Left lobe of liver (tissue), 2 donors: ENCODE results near the gene FAM20C. TPM values are rescaled to one million over a fixed set of nuclear protein-coding genes. Genes with fewer than 3 reads are reported as not detected.
"Not testable (repeated sequence)": the region's sequence is repeated elsewhere in the genome, so short reads cannot be mapped to it uniquely, and the experiment has no call there.

Experiments used
- ATAC-seq: fragments of 200-7000 bp; cut with Tn5 transposase; one replicate; pipeline ENCODE4 v1.9.1; 2020; ENCODE audit warnings: mild to moderate bottlenecking, moderate library complexity
- DNase-seq: peaks from one replicate; pipeline ENCODE4 v3.0.0-alpha.2; 2020; ENCODE audit warnings: low spot score
- total RNA-seq: library from RNA; stranded (reverse); gene quantifications from one replicate; pipeline ENCODE4 v1.2.1, GENCODE V29; 2021
- donor health status: DM: no; HTN: no; CAD: no; lungs with moderate emphysema.
- donor health status: DM: no; HTN: yes; CAD: no.

The FAM20C gene
- total RNA-seq, 1 donor from 2014 or later, result 72.2 TPM

- DNase-seq, result no peak
Measured at GRCh38 chr7:190196-190595, 2.2 kb upstream of the FAM20C start.

DNA sequence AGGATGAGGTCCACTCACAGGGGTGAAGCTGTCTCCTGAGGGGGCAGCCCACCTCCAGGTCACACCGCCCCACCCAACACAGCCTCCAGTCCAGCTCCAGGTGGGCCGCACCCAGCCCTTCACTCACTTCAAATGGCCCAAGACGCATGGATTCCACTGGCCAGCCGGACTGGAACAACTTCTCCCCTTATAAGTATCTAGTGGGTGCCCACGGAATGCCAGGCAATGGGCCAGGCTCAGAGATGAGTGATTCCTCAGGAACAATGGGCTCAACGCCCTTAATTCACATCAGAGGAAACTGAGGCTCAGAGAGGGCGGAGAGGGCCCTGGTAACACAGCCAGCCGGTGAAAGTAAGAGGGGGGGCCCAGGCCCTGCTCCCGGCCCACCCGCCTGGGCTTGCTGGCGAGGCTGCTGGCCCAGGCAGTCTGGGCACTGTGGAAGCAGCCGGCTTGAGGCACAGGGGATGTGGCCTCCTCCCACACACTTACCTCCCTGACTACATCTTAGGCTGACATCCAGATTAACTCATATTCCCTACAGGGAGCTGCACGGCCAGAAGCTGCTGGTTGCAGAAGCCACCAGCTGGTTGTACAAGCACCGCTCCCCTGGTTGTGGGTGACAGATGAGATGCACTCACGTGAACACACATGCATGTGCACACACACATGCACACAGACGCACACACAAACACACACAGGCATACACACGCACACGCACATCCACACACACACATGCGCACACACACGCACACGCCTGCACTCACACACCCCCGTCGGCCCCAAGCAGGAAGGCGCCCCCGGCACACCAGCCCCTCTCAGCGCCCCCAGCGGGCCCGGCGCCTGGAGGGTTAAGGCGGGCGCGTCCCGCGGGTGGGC, 1.0 kb upstream of the FAM20C start:
- DNase-seq, result no peak

More at GRCh38 chr7:190196-190595, 2.2 kb upstream of the FAM20C start:
- no peak for ATAC-seq

GRCh38 chr7:192701-193480, 520 bp downstream of the FAM20C start:
- peak; percentile 72 for DNase-seq
- no peak for ATAC-seq

More for the DNA sequence above, 1.0 kb upstream of the FAM20C start:
- no peak for ATAC-seq

- no peak for DNase-seq
- no peak for ATAC-seq
Measured at GRCh38 chr7:193481-194251, 1.3 kb downstream of the FAM20C start.

DNA sequence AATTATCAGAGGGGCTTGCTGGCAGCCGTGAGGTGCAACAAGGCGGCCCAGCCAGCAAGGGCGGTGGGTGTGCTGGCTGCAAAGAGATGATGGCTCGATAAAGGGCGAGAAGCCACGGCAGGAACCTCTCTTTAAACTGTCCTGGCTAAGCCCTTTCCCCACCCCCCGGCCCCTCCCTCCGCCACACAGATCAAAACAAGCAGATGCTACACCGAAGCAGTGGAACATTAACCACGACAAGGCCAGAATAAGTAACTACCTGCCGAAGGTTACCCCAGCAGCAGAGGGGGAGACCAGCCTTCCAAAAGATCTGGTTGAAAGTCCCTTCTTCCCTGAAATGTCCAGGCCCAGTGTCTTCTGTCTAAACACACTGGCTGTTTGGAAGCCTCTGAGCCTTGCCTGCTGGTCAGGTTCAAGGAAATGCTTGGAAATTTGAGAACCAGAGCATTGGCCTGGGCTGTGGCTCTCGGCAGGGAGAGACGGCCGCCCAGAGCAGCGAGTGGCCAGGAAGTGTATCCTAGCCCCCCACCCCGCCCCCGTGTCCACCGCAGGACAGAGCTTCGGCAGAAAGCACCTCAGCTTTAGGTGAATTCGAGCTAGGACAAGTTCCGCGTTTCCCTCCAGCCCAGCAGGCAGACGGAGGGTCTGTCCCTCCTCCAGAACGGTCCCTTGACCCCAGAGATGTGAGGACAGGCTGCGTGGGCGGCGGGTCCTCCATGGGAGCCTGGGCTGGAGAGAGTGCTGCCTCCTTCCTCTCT, 2.1 kb downstream of the FAM20C start:
- ATAC-seq, result peak; percentile 38
- peak; percentile 88 for DNase-seq

DNA sequence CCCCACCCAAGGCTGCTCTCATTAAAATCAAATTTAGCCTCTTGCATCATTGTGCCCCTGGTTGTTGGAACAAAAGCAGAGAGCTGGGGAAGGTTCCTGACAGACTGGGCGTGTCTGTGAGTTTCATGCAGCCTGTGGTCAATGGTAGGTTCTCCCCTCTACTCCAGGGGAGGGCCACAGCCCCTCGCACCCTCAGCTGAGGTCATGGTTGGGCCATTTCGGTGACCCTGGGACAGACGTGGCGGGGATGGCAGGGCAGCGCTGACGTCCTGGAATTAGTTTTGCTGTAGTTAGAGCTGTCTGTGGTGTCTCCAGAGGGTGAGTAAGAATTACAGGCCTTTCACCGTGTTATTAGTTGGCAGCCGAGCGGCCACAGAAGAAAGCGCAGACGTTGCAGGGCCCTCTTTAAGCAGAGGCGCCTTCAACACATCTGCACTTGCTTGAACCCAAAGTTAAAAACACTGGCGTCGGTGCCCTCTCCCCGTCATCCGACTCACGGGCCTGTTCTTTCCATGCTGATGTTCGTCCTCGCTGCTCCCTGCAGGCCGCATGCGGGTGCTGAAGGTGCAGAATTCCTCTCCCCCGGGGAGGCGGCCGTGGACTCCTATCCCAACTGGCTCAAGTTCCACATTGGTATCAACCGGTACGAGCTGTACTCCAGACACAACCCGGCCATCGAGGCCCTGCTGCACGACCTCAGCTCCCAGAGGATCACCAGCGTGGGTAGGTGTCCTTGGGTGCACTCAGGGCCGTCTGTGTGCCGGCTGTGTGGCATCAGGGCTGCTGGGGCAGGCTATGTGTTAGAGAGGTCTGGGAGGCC, 2.8 kb downstream of the FAM20C start:
- DNase-seq (peak; percentile 70), ATAC-seq (peak; percentile 4)

DNA sequence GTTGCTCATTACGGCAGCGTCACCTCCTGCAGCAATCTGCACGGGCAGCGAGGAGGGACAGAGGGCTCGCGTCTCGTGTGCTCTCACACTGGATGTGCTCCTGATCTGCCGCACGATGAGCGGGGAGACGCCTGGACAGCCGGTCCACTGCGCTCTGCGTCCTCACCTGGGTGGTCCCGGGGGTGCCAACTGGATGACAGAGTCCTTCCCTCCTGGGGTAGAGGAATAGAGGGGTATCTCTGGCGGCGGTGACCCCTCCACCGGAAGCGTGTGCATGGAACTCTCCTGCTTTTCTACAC, 3.4 kb downstream of the FAM20C start:
- no peak for ATAC-seq
- DNase-seq, result no peak

- DNase-seq (no peak), ATAC-seq (no peak)
Measured at GRCh38 chr7:196283-196682, 3.9 kb downstream of the FAM20C start.

DNA sequence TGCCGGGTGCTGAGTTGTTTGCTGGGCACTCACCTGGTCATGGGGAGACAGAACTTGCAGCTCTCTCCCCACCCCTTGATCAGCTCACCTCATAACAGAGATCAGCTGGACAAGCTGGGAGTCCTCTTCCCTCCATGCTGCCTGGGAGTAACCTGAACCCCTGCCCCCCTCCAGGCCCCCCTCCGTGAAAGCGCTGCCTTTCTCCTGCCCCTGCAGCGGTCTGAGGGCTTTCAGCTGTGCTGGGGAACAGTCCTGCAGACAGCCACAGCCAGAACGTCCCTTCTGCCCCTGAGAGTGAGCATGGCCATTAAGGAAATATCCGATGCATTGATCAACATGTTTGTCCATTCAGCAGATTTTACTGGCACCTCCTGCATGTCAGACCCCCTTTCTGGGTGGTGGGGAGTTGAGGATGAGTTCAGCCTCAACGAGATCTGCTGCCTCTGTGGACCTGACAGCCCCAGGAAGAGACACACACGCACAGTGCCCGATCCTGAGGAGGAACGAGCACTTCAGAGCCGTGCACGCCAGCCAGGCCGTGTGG, 4.5 kb downstream of the FAM20C start:
- DNase-seq, result no peak
- no peak for ATAC-seq

DNA sequence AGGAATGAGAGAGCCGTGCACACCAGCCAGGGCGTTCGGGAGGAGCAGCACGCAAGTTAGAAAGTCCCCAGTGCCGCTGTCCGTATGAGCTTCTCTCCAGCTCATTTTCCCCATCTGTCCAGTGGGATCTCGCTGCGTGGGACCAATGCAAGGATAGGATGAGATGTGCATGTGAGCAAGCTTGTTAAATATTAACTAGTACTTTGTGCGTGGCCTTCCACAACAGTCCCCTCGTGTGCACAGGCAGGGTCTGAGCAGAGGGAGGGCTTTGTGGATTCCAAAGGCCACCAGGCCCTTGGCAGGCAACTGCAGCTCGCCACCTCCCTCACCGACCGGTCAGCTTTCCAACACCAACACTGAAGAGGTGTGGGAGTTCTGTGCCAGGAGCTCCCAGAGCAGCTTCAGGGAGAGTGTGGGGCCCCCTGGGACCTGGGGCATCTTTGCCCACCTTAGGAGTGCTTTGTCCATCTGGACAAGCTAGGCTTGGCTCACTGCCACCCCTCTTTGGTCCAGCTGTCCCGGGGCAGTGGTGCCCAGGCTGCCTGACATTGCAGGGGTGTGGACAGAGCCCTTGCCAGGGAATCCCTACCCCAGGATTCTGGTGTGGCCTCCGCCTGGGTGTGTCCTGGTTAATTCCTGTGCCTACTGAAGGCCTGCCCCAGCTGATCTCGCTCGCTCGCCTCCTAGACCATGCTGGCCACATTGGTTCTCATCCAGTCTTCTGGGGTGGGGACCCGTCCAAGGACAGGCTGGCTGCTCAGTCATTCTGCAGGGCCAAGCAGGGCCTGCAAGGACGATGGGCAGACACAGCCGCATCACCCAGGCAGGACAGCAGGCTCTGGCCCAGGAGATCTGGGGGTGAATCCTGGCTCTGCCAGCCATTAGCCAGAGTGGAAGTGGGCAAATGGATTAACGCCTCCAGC, 5.3 kb downstream of the FAM20C start:
- ATAC-seq (peak; percentile 67), DNase-seq (peak; percentile 93)

- ATAC-seq (no peak), DNase-seq (no peak)
Measured at GRCh38 chr7:199483-200249, 7.3 kb downstream of the FAM20C start.

GRCh38 chr7:200290-200689, 7.9 kb downstream of the FAM20C start:
- no peak for ATAC-seq
- DNase-seq, result no peak

DNA sequence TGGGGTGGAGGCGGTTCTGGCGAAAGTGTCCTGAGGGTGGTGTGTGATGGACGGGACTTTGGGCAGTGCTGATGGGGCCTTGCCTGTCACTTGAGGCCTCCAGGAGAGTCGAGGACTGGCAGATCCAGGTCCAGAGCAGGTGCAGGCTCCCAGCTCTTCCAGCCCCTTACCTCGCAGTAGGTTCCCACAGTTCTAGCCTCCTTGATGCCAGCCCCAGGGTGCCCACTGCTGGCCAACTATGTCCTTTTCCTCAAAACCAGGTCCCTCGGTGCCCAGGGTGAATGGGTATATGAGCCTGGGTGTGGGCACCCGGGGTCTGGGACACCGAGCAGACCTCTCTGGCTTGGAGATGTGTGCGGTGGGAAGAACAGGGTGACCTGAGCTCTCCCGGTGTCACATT, 8.3 kb downstream of the FAM20C start:
- DNase-seq, result no peak
- no peak for ATAC-seq

- DNase-seq (no peak), ATAC-seq (no peak)
Measured at GRCh38 chr7:204326-204725, 12.0 kb downstream of the FAM20C start.

- ATAC-seq (peak; percentile 2), DNase-seq (no peak)
Measured at GRCh38 chr7:205115-206010, 13.0 kb downstream of the FAM20C start.

DNA sequence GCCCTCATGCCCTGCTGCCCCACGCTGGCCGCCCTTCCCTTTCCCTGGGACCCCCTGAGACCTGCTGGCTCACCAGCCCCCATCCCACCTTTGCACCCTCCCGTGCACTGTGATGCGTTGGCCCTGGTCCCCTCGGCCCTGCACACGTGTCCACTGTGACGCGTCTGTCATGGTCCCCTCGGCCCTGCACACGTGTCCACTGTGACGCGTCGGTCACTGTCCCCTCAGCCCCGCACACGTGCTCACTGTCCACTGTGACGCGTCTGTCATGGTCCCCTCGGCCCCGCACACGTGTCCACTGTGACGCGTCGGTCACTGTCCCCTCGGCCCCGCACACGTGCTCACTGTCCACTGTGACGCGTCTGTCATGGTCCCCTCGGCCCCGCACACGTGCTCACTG, 14.0 kb downstream of the FAM20C start:
- ATAC-seq, result not testable (repeated sequence)

More for the DNA sequence above, 14.0 kb downstream of the FAM20C start:
- not testable (repeated sequence) for DNase-seq
